ENCODE data around the gene ATP6V0B. TPM values are rescaled to one million over a fixed set of nuclear protein-coding genes. Genes with fewer than 3 reads are reported as not detected.

The ATP6V0B gene
- total and polyA plus RNA-seq, 2 of the 8 experiments (the other 6 are each of a cell fraction or from before 2014, with no cell fraction given), result 105 to 308 TPM

DNA sequence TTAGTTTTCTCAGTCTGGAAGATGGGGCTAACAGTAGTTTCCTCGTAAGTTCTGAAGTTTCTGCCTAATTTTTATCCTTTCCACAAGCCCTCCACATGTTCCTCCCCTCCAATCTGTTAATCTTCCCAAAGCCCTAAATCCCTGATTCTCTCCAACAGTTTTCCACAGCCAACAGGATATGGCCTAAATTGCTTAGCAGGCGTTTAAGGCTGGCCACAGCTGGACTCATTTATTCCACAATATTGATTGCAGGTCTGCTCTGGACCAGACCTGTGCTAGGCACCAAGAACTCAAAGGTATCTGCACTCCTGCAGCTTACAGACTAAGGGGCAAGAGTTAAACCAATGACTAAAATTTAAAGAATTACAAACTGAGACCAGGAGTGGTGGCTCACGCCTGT, 52.6 kb downstream of the ATP6V0B start:
- Histone ChIP-seq H3K27me3 (replicated peaks in 1 of 4; ENCODE audit: control insufficient read depth in 3 of 4, extremely low read depth in 1 of 4, insufficient read depth in 3 of 4, low read length in 3 of 4) (no peaks in the 10 kb centered on the region), H2BK15ac (ENCODE audit: low read length) (no peak overlapping the region), H2AK5ac (ENCODE audit: low read depth, low read length) (no peak overlapping the region), H3K18ac (ENCODE audit: extremely low read depth, low read length) (no peak overlapping the region), H3K9me3 (ENCODE audit: insufficient read depth in 2 of 2, low read depth in 1 of 2, low read length in 1 of 2) (no peaks in the 10 kb centered on the region), H3K23me2 (ENCODE audit: low read depth, low read length) (peaks cover 4% of the 10 kb centered on the region; the same call in 1 of the 2 replicates), H3K79me2 (ENCODE audit: control insufficient read depth in 1 of 2, insufficient read depth in 2 of 2, low read length in 2 of 2) (peaks cover 0 to 24% of the 10 kb centered on the region in 2 experiments; a peak in 2 of 4 replicates), H3K4me2 (ENCODE audit: insufficient read depth in 1 of 2, low read depth in 2 of 2, low read length in 2 of 2) (no peak overlapping the region), H3K79me1 (ENCODE audit: low read depth, low read length) (peaks cover 5% of the 10 kb centered on the region), H2BK12ac (ENCODE audit: low read depth, low read length) (no peak overlapping the region), H3K36me3 (ENCODE audit: control insufficient read depth in 2 of 4, insufficient read depth in 4 of 4, low read length in 3 of 4) (peaks cover 3 to 15% (median 6%) of the 10 kb centered on the region in 4 experiments; a peak in 7 of 8 replicates), H4K8ac (ENCODE audit: extremely low read depth, insufficient read depth, low read length) (no peak overlapping the region), H4K5ac (ENCODE audit: insufficient read length, low read depth, low read length) (no peak overlapping the region), H2BK5ac (ENCODE audit: low read depth, low read length) (no peak overlapping the region), H3K14ac (ENCODE audit: insufficient read length) (no peak overlapping the region), H4K20me1 (replicated peaks in 1 of 2; ENCODE audit: control insufficient read depth in 1 of 2, insufficient read depth in 2 of 2, low read length in 2 of 2) (peaks cover 3 to 6% of the 10 kb centered on the region in 2 experiments), H3K4me3 (ENCODE audit: extremely low read depth in 1 of 4, insufficient read depth in 2 of 4, low read depth in 3 of 4, low read length in 4 of 4) (no peak overlapping the region), H3K56ac (replicated peaks; ENCODE audit: insufficient read length, low read depth, low read length) (no peak overlapping the region), H3K4me1 (replicated peaks in 1 of 4; ENCODE audit: control insufficient read depth in 3 of 4, insufficient read depth in 4 of 4, low read length in 3 of 4) (peaks cover 9 to 20% (median 17%) of the 10 kb centered on the region in 4 experiments), H2BK20ac (ENCODE audit: low read length) (no peak overlapping the region), H3K9ac (replicated peaks in 1 of 4; ENCODE audit: extremely low read depth in 1 of 4, low read depth in 3 of 4, low read length in 3 of 4) (no peak overlapping the region), H4K91ac (replicated peaks; ENCODE audit: insufficient read length, low read length) (no peak overlapping the region), H3K4ac (replicated peaks; ENCODE audit: insufficient read length, low read depth, low read length) (no peak overlapping the region), H2AFZ (ENCODE audit: low read length) (no peak overlapping the region), H3K23ac (ENCODE audit: insufficient read length) (no peak overlapping the region), H2BK120ac (replicated peaks; ENCODE audit: low read depth, low read length) (no peak overlapping the region), H3K27ac (ENCODE audit: low read depth, low read length) (no peak overlapping the region)
- WGBS, 2 experiments (ENCODE audit: extremely low coverage in 1 of 2, insufficient coverage in 1 of 2, insufficient read length in 1 of 2, insufficient replicate concordance in 2 of 2, low coverage in 1 of 2, low lambda C conversion rate in 2 of 2, missing lambda C conversion rate in 1 of 2), result 94% methylated on average over 3 of the region's 3 CpGs; no CpG with 5 or more reads in 1 of the 2 experiments
- DNase-seq (ENCODE audit: low read depth in 1 of 2, low spot score in 2 of 2), result no peak
- POLR2A ChIA-PET (ENCODE audit: partially characterized antibody), result interaction anchor here (1.1 to 26.2 kb wide), 4 partner anchors 17 to 39 kb away, joined by 3 to 544 read pairs (median 26); no protein-coding TSS in a partner anchor
- FAIRE-seq, result no peak
- TF ChIP-seq CHD2 (IDR thresholded peaks at IDR 0.05; ENCODE audit: low read length) (no peak), RFX5 (IDR thresholded peaks at IDR 0.05; ENCODE audit: borderline replicate concordance, low read depth, low read length) (no peak), KDM5A (IDR thresholded peaks at IDR 0.05; ENCODE audit: low read length) (no peak), YY1 (IDR thresholded peaks at IDR 0.05; ENCODE audit: low read depth, low read length) (no peak), CBX8 (IDR thresholded peaks at IDR 0.05; ENCODE audit: borderline replicate concordance, low read depth, low read length) (no peak), EGR1 (IDR thresholded peaks at IDR 0.05; ENCODE audit: borderline replicate concordance, low read depth, low read length) (no peak), CHD1 (IDR thresholded peaks at IDR 0.05; ENCODE audit: low read depth, low read length) (no peak), POLR2A (IDR thresholded peaks at IDR 0.05; ENCODE audit: control extremely low read depth in 1 of 2, low read depth in 2 of 2, low read length in 2 of 2) (no peak), SP1 (IDR thresholded peaks at IDR 0.05; ENCODE audit: low read depth, low read length) (no peak), GTF2F1 (IDR thresholded peaks at IDR 0.05; ENCODE audit: borderline replicate concordance, low read depth, low read length) (no peak)
- TF ChIP-seq, protein P1, sequence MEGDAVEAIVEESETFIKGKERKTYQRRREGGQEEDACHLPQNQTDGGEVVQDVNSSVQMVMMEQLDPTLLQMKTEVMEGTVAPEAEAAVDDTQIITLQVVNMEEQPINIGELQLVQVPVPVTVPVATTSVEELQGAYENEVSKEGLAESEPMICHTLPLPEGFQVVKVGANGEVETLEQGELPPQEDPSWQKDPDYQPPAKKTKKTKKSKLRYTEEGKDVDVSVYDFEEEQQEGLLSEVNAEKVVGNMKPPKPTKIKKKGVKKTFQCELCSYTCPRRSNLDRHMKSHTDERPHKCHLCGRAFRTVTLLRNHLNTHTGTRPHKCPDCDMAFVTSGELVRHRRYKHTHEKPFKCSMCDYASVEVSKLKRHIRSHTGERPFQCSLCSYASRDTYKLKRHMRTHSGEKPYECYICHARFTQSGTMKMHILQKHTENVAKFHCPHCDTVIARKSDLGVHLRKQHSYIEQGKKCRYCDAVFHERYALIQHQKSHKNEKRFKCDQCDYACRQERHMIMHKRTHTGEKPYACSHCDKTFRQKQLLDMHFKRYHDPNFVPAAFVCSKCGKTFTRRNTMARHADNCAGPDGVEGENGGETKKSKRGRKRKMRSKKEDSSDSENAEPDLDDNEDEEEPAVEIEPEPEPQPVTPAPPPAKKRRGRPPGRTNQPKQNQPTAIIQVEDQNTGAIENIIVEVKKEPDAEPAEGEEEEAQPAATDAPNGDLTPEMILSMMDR (IDR thresholded peaks at IDR 0.05; ENCODE audit: control extremely low read depth in 1 of 3, insufficient read depth in 1 of 3, low read depth in 1 of 3, low read length in 3 of 3), result no peak
- TF ChIP-seq, protein P2, sequence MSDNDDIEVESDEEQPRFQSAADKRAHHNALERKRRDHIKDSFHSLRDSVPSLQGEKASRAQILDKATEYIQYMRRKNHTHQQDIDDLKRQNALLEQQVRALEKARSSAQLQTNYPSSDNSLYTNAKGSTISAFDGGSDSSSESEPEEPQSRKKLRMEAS (IDR thresholded peaks at IDR 0.05), result no peak
- CTCF ChIA-PET (ENCODE audit: partially characterized antibody), result interaction anchor here (0.8 to 16.6 kb wide), 8 partner anchors 9 to 32 kb away, joined by 3 to 252 read pairs (median 7); no protein-coding TSS in a partner anchor
